Neuronal stem cell (in vitro differentiated cells): Measurements from ENCODE around the gene COA4.
"Not testable (repeated sequence)": the region's sequence is repeated elsewhere in the genome, so short reads cannot be mapped to it uniquely, and the experiment has no call there.

ENCODE experiments used
- DNase-seq: peaks from one replicate; pipeline ENCODE4 v3.0.0-alpha.2; 2013; ENCODE audit warnings: low spot score
- H2AFZ ChIP-seq: one replicate; pipeline ENCODE4 v1.6.1; 2013; ENCODE audit warnings: mild to moderate bottlenecking, low read length, inconsistent platforms
- H2AK5ac ChIP-seq: 2 replicates; pipeline ENCODE4 v1.6.1; 2013; ENCODE audit warnings: low read depth, mild to moderate bottlenecking, inconsistent platforms, low read length, moderate library complexity, mixed read lengths
- H2BK120ac ChIP-seq: 2 replicates; pipeline ENCODE4 v1.6.1; 2013; ENCODE audit warnings: low read depth, mild to moderate bottlenecking, inconsistent platforms, low read length, moderate library complexity, mixed read lengths
- H2BK12ac ChIP-seq: one replicate; pipeline ENCODE4 v1.6.1; 2013; ENCODE audit warnings: low read length, inconsistent platforms
- H2BK15ac ChIP-seq: 2 replicates; pipeline ENCODE4 v1.6.1; 2013; ENCODE audit warnings: mild to moderate bottlenecking, low read length, inconsistent platforms, mixed read lengths
- H2BK5ac ChIP-seq: one replicate; pipeline ENCODE4 v1.6.1; 2013; ENCODE audit warnings: inconsistent platforms, mild to moderate bottlenecking, low read length, moderate library complexity
- H3K14ac ChIP-seq: one replicate; pipeline ENCODE4 v1.6.1; 2013; ENCODE audit warnings: low read length, inconsistent platforms
- H3K18ac ChIP-seq: 2 replicates; pipeline ENCODE4 v1.6.1; 2013; ENCODE audit warnings: low read length, inconsistent platforms
- H3K23ac ChIP-seq: 2 replicates; pipeline ENCODE4 v1.6.1; 2013; ENCODE audit warnings: low read depth, mild to moderate bottlenecking, mixed read lengths, low read length, inconsistent platforms; ENCODE audit not compliant: poor library complexity
- H3K27ac ChIP-seq: replicated peaks from 3 replicates; pipeline ENCODE4 v1.5.1; 2013; ENCODE audit warnings: low read length, inconsistent platforms
- H3K27me3 ChIP-seq, 3 experiments: 2 replicates each; pipeline ENCODE4 v1.6.1; 2013; ENCODE audit warnings: low read length in 3 of 3, mild to moderate bottlenecking in 2 of 3, inconsistent platforms in 1 of 3, low read depth in 1 of 3, mixed read lengths in 1 of 3, moderate library complexity in 1 of 3; ENCODE audit not compliant: control insufficient read depth in 3 of 3, insufficient read depth in 3 of 3
- H3K36me3 ChIP-seq, 2 donors: replicated peaks in 1 of 2; 2 replicates each; pipeline ENCODE4 v1.6.1; 2013; ENCODE audit warnings: low read length in 2 of 2; ENCODE audit not compliant: control insufficient read depth in 2 of 2, insufficient read depth in 2 of 2
- H3K4ac ChIP-seq: 2 replicates; pipeline ENCODE4 v1.6.1; 2013; ENCODE audit warnings: inconsistent platforms, mild to moderate bottlenecking, low read length, moderate library complexity
- H3K4me1 ChIP-seq, 2 donors: 1 replicate in 1 of 2; 2 replicates in 1 of 2; pipeline ENCODE4 v1.6.1; 2013; ENCODE audit warnings: low read length in 2 of 2, low read depth in 1 of 2; ENCODE audit not compliant: control insufficient read depth in 2 of 2, insufficient read depth in 1 of 2
- H3K4me2 ChIP-seq: one replicate; pipeline ENCODE4 v1.6.1; 2013; ENCODE audit warnings: mild to moderate bottlenecking, low read length, inconsistent platforms; ENCODE audit not compliant: insufficient read depth, poor library complexity, severe bottlenecking
- H3K4me3 ChIP-seq, 2 donors: 2 replicates each; pipeline ENCODE4 v1.5.1; 2013; ENCODE audit warnings: low read length in 2 of 2, mild to moderate bottlenecking in 2 of 2, inconsistent platforms in 1 of 2, moderate library complexity in 1 of 2
- H3K79me1 ChIP-seq: one replicate; pipeline ENCODE4 v1.6.1; 2013; ENCODE audit warnings: low read depth, mild to moderate bottlenecking, inconsistent platforms, low read length, moderate library complexity
- H3K9ac ChIP-seq: one replicate; pipeline ENCODE4 v1.6.1; 2013; ENCODE audit warnings: mild to moderate bottlenecking, low read depth, low read length, inconsistent platforms; ENCODE audit not compliant: poor library complexity
- H3K9me3 ChIP-seq, 2 donors: replicated peaks in 1 of 2; 2 replicates each; pipeline versions ENCODE3 to v1.6.1; 2013; ENCODE audit warnings: low read length in 2 of 2, mild to moderate bottlenecking in 2 of 2, inconsistent platforms in 1 of 2, low read depth in 1 of 2, mixed read lengths in 1 of 2, moderate library complexity in 1 of 2; ENCODE audit not compliant: control insufficient read depth in 2 of 2, insufficient read depth in 1 of 2
- H4K8ac ChIP-seq: one replicate; pipeline ENCODE4 v1.6.1; 2013; ENCODE audit warnings: low read depth, mild to moderate bottlenecking, inconsistent platforms, low read length, moderate library complexity
- H4K91ac ChIP-seq: one replicate; pipeline ENCODE4 v1.6.1; 2013; ENCODE audit warnings: low read length, low read depth, mild to moderate bottlenecking, inconsistent platforms; ENCODE audit not compliant: poor library complexity
- WGBS, 2 donors: extraction: QIAGEN DNeasy Blood & Tissue Kit; methylation state at CpG; one replicate each; pipeline ENCODE4 v1.1.7; 2013; ENCODE audit warnings: missing lambda C conversion rate in 2 of 2, mixed read lengths in 1 of 2; ENCODE audit not compliant: insufficient read length in 2 of 2, insufficient replicate concordance in 1 of 2; ENCODE audit errors: extremely low coverage in 2 of 2; 5-methylcytosine and 5-hydroxymethylcytosine counted together

COA4 gene

DNA sequence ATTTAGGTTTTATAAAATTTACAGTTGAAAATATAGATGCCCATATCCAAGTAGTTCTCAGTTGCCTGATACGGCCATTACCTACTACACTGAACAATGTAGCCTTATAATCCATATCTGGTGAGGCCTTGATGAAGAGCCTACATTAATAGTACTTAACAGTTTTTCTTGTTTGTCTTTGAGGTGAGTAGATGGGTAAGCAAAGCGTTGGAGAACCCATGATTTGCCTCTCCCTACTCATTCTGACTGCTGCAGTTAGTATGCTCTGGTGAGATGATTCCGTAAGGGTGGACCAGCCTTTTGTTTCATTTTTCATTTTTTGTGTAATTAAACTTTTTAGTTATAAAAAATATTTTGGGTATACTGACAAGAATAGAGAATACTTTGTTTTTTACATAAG, 11.6 kb upstream of the COA4 start:
- peaks cover 10 to 81% of the 10 kb centered on the region in 2 donors for H3K36me3 ChIP-seq

DNA sequence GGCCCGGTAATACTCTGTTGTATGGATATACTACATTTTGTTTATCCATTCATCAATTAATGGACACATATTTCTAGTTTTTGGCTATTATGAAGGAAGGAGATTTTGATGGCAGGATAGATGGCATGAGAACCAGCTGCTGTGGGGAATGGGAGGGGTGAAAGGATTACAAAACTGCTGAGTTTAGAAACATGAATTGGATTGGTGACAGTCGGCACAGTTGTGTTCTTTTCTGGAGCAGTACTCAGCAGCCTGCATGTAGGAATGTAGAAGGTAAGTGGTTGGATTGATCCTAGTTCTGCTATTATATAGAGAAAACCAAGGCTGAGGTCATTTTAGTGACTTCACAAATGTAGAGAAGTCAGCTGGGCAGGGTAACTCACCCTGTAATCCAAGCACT, 7.2 kb upstream of the COA4 start:
- H2BK5ac ChIP-seq = no peak overlapping the region
- H3K4me3 ChIP-seq = no peak overlapping the region
- H3K4me2 ChIP-seq = no peak overlapping the region
- no peak overlapping the region for H3K4ac ChIP-seq
- H4K91ac ChIP-seq = no peak overlapping the region
- no CpG with 5 or more reads among the region's 2 CpGs for WGBS, 2 donors
- H2BK12ac ChIP-seq = no peak overlapping the region
- no peak overlapping the region for H3K9ac ChIP-seq
- no peaks in the 10 kb centered on the region for H3K27me3 ChIP-seq
- no peaks in the 10 kb centered on the region for H3K4me1 ChIP-seq
- H2BK15ac ChIP-seq = no peak overlapping the region
- no peak for DNase-seq
- no peak overlapping the region for H3K27ac ChIP-seq
- peaks cover 2 to 59% of the 10 kb centered on the region in 2 donors for H3K36me3 ChIP-seq
- no peak overlapping the region for H2AFZ ChIP-seq
- no peak overlapping the region for H2AK5ac ChIP-seq
- H3K18ac ChIP-seq = no peak overlapping the region
- H3K9me3 ChIP-seq = peaks cover 0 to 3% of the 10 kb centered on the region in 2 donors
- no peak overlapping the region for H2BK120ac ChIP-seq
- no peak overlapping the region for H4K8ac ChIP-seq
- peaks cover 3% of the 10 kb centered on the region for H3K79me1 ChIP-seq
- H3K23ac ChIP-seq = no peak overlapping the region
- no peak overlapping the region for H3K14ac ChIP-seq

More for the DNA sequence above, 11.6 kb upstream of the COA4 start:
- Histone ChIP-seq H2BK12ac (no peak overlapping the region), H3K27me3 (no peaks in the 10 kb centered on the region), H2AK5ac (no peak overlapping the region), H3K4ac (no peak overlapping the region), H2BK120ac (no peak overlapping the region), H2AFZ (no peak overlapping the region), H2BK5ac (no peak overlapping the region), H3K9ac (no peak overlapping the region), H3K4me2 (no peak overlapping the region), H4K91ac (no peak overlapping the region), H2BK15ac (no peak overlapping the region), H3K4me1 (no peaks in the 10 kb centered on the region), H3K18ac (no peak overlapping the region), H4K8ac (no peak overlapping the region), H3K23ac (no peak overlapping the region), H3K14ac (no peak overlapping the region), H3K9me3 (no peaks in the 10 kb centered on the region), H3K4me3 (no peak overlapping the region), H3K79me1 (no peaks in the 10 kb centered on the region), H3K27ac (no peak overlapping the region)
- WGBS, 2 donors = no CpG with 5 or more reads among the region's 3 CpGs
- DNase-seq = no peak

DNA sequence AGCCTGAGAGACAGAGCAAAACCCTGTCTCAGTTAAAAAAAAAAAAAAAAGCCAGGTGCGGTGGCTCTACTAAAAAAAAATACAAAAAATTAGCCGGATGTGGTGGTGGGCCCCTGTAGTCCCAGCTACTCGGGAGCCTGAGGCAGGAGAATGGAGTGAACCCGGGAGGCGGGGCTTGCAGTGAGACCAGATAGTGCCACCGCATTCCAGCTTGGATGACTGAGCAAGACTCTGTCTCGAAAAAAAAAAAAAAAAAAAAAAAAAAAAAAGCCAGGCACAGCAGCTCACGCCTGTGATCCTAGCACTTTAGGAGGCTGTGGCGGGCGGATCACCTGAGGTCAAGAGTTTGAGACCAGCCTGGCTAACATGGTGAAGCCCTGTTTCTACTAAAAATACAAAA, 3.8 kb upstream of the COA4 start:
- H2BK15ac ChIP-seq, H3K27ac ChIP-seq, H4K8ac ChIP-seq, H3K23ac ChIP-seq, H3K4me3 ChIP-seq, H2BK5ac ChIP-seq, H3K79me1 ChIP-seq, H3K18ac ChIP-seq, H2AK5ac ChIP-seq, H3K9ac ChIP-seq, H3K14ac ChIP-seq, H2AFZ ChIP-seq, DNase-seq, H3K9me3 ChIP-seq, H3K4ac ChIP-seq, H2BK120ac ChIP-seq, H3K4me1 ChIP-seq, H2BK12ac ChIP-seq, H3K27me3 ChIP-seq, H3K4me2 ChIP-seq, H4K91ac ChIP-seq: not testable (repeated sequence)
- H3K36me3 ChIP-seq = peaks cover 0 to 37% of the 10 kb centered on the region in 2 donors
- WGBS, 2 donors = no CpG with 5 or more reads among the region's 10 CpGs

DNA sequence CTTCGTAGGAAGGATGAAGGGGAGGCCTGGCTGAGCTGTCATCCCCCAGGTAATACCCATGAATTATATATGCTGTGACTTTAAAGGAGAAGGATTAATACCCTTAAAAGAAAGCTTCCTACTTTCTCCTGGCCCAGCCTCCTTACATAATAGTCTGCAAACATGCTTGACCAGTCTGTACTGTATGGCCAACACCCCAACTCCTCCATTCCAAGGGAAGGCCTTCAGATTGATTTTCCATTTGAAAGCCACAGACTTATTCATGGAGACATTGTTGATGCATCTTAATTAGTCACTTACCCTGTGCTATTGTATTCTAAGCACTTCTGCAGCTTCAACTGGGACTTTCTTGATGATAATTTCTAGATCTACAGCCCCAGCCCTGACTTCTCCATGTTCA, 2.1 kb upstream of the COA4 start:
- no peak overlapping the region for H3K14ac ChIP-seq
- no peak overlapping the region for H3K9ac ChIP-seq
- H3K18ac ChIP-seq = no peak overlapping the region
- H3K4me2 ChIP-seq = no peak overlapping the region
- peaks cover 5 to 47% of the 10 kb centered on the region in 2 donors for H3K36me3 ChIP-seq
- no peak overlapping the region for H2BK12ac ChIP-seq
- no peak overlapping the region for H2BK5ac ChIP-seq
- peaks cover 9% of the 10 kb centered on the region for H3K79me1 ChIP-seq
- H3K4me3 ChIP-seq = no peak overlapping the region
- no peak overlapping the region for H2AK5ac ChIP-seq
- no peaks in the 10 kb centered on the region for H3K27me3 ChIP-seq
- no peak overlapping the region for H2BK15ac ChIP-seq
- peaks cover 0 to 3% of the 10 kb centered on the region in 2 donors for H3K9me3 ChIP-seq
- WGBS, 2 donors = no CpG with 5 or more reads among the region's 1 CpG
- H3K27ac ChIP-seq = no peak overlapping the region
- no peak overlapping the region for H4K91ac ChIP-seq
- H2AFZ ChIP-seq = no peak overlapping the region
- H3K4me1 ChIP-seq = peaks cover 6 to 7% of the 10 kb centered on the region in 2 donors
- H3K23ac ChIP-seq = no peak overlapping the region
- no peak for DNase-seq
- no peak overlapping the region for H2BK120ac ChIP-seq
- H4K8ac ChIP-seq = no peak overlapping the region
- H3K4ac ChIP-seq = no peak overlapping the region
